Activated CD8-positive, alpha-beta memory T cell treated with anti-CD3 and anti-CD28 coated beads, Interleukin-2, amount 50 U/mL, for 48 hours (primary cell): ENCODE data around the gene KRT72.

Experiments
- DNase-seq: peaks from one replicate; pipeline ENCODE4 v3.0.0-alpha.2; 2020

The KRT72 gene

DNA sequence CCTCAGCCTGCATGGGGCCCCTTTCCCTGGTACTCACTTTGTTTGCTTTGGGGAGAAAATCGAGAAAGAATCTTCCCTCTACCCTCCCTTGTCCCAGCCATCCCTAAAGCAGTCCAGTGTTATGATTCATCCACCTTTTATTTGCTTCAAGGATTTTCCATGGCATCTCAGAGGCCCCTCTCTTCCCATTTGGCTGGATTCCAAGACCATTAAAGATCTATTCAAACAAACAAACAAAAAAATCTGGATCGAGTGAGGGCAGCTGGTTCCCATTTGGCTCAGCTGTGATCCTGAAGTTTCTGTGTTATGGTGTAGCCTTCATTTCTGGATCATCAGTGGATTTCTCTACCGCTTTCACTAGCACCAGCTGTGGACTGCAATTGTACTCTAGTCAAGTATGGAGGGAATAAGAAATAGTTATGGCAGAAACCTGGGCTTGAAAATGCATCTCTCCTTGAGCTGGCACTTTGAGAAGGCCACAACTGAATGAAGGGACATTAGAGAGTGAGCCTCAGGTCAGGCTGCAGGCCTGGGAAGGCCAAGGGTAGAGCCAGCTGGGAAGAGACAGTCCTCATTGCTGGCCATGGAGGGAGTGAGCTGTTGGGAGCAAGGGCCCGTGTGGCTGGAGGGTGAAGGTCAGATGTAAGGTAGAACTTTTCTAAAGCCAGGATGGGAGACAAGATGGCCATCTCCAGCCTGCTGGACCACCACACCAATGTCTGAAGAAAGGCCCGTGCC, 62.0 kb downstream of the KRT72 start:
- no peak for DNase-seq

DNA sequence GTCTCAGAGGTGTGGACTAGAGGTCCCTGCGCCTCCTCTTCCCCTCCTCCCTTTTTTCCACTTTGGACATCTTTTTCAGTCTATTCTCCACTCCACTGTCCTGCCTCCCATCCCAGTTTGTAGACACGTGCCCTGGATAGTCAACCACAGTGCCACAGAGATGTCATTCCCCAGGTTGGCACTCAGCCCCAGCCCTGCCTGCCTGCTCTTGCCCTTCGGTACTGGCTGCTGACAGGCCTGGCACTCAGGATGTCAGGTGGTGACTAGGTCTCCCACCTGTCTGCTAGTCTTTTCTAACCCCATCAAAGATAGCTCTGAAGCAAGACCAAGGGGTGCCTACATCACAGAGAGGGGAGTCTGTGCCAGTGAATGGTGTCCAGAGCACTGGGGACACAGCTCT, 64.2 kb downstream of the KRT72 start:
- no peak for DNase-seq
